ENCODE results near the gene TMEM252. TPM values are rescaled to one million over a fixed set of nuclear protein-coding genes. Genes with fewer than 3 reads are reported as not detected.

Gene TMEM252
- total RNA-seq, 1 donor from 2014 or later = not detected

DNA sequence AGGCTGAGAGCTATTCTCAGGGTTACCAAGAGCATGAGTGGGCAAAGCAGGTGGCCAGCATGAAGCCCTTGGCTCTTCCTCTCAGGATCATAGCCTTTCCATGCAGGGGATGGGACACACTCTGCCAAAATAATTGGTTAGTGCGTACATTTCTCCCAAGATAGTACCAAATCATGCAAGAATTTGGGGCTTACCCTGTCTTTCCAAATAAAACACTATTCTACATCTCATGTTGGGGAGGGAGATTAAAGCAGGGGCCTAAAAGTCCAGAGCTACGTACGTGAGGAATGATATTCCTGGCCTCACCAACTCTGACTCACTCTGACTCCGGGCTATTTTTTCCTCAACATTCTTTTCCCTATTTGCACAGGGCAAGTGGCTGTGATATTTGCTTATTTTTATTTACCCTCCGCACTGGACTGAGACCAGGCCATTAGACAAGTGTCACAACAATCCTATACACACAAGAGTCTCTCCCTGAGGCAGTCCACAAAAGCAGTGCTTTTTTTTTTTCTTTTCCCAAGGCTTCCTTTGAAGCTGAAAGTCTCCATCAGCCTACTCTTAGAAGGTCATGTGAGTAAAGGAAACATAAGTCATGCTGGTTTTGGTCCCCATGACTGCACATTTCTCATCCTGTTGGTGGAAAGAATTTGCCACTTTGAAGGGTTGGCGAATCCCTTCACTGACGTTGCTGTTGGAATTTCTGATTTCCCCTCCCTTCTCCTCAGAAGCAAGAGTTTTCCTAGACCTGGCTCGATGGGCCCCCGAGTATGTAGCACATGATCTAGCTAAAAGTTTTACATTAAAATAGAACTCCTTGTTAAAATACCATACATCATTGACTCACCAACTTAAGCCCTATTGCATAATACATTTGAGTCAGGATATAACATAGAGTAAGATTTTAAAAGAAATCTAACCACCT lies 40.0 kb downstream of the TMEM252 start:
- no peak for DNase-seq (ENCODE audit: extremely low read depth, low read depth, low spot score)

DNA sequence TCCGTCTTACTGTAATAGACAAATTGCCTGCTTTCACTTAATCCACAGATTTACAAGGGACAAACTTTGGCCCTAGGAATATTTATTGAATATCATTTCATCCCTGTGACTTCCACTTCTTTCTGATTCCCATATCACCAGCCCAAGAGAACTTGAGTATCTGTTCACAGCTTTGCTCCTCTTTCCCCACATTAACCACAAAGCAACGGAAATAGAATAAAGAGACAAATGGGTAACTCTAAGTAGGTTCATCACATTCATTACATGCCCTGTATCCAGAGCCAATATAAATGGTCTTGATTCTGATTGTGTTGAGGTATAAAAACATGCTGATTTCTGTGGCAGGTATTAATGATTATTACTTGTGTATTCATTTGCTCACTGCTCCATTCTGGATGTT lies 41.9 kb downstream of the TMEM252 start:
- DNase-seq (ENCODE audit: extremely low read depth, low read depth, low spot score) = no peak

- DNase-seq (ENCODE audit: extremely low read depth, low read depth, low spot score) = no peak
Measured at GRCh38 chr9:68497629-68498028, 43.1 kb downstream of the TMEM252 start.

DNA sequence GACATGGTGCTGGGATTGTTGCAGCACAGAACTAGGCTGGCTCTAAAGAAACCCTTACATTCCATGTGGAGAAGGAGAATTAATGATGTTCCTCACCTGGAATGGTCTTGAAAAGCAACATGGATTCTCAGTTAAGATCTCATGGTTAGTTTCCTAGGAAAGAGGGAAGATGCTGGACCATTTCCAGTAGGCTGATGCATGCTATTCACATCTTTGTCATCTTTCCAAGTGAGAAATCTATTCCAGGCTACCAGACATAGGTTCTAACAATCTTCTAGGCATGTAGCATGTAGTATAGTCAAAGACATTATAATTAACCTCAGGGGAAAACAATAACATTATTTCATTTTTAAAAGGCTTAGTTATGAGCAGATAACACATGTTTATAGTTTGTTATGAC lies 44.3 kb downstream of the TMEM252 start:
- DNase-seq (ENCODE audit: extremely low read depth, low read depth, low spot score) = no peak

GRCh38 chr9:68495247-68495646 lies 45.4 kb downstream of the TMEM252 start:
- DNase-seq (ENCODE audit: extremely low read depth, low read depth, low spot score) = no peak

DNA sequence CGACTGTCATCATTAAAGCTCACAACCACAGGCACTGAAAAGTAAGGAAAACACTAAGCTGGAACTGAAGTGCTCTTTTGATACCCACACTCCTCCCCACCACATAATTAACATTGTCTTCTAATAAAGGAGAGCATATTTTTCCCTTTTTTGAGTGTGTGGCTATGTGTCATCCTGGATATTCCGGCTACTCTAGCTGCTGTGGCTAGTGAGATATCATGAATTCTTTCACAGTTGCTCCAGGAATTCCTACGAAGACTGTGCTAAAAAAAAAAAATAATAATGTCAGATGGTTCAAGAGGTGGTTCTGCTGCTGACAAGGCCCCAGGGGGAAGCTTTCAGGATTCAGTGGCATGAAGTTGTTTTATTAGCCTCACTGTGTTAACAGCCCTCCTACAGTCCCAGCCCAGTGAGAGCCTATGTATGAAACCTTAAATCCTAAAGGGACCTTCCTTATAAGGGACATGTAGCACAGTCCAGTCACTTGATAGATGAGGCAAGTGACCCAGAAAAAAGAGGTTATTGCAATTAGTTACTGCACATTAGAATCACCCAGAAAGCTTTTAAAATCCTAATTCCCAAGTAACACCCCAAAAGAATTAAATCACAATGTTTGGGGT lies 46.6 kb downstream of the TMEM252 start:
- DNase-seq (ENCODE audit: extremely low read depth, low read depth, low spot score) = no peak

GRCh38 chr9:68493541-68493940 lies 47.1 kb downstream of the TMEM252 start:
- DNase-seq (ENCODE audit: extremely low read depth, low read depth, low spot score) = no peak

DNA sequence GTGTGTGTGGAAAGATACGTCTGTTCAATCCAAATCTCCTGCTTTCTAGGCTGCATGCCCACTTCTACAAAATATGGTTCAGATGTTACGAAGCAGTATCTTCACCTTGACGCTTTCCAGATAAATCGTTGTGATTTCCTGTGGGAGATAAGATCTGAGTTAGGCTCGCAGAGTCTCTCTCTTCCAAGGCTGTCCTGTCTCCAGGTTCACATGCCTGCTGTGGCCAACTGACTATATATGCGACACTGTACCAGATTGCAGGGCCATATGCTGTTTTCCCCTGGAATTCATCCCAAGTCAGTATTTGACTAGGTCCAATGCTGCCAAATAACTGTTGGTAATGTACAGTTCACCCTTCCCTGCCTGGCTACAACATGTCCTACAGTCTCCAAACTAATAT lies 47.9 kb downstream of the TMEM252 start:
- DNase-seq (ENCODE audit: extremely low read depth, low read depth, low spot score) = no peak

- DNase-seq (ENCODE audit: extremely low read depth, low read depth, low spot score) = no peak
Measured at GRCh38 chr9:68489646-68490045, 51.0 kb downstream of the TMEM252 start.

- DNase-seq (ENCODE audit: extremely low read depth, low read depth, low spot score) = no peak
Measured at GRCh38 chr9:68488126-68488525, 52.6 kb downstream of the TMEM252 start.

Other genes with a start within 250 kb of the TMEM252 start
- not detected in 2 replicates for gene FOXD4L3, start 238.0 kb downstream of the TMEM252 start, total RNA-seq
- gene PGM5, start 184.3 kb downstream of the TMEM252 start, total RNA-seq = 1.4 and 3.3 TPM in 2 replicates
- gene PIP5K1B, start 164.4 kb upstream of the TMEM252 start, total RNA-seq = 0.23 and 0.29 TPM in 2 replicates